SK-N-SH (cell line): ENCODE data around the gene CEP112. TPM values are rescaled to one million over a fixed set of nuclear protein-coding genes. Genes with fewer than 3 reads are reported as not detected.
"Not testable (repeated sequence)": the region's sequence is repeated elsewhere in the genome, so short reads cannot be mapped to it uniquely, and the experiment has no call there.

Experiments
- CTCF ChIA-PET: fragments of 300-600, 350-600 bp; formaldehyde crosslinking; extraction: SDS; loops from one replicate; lab custom pipeline; 2021; lab: Yijun Ruan, JAX
- POLR2A ChIA-PET: fragments of 350-600 bp; sonication (Branson Sonifier 250); formaldehyde crosslinking; extraction: SDS; loops from one replicate; lab custom pipeline; 2020; ENCODE audit warnings: antibody characterized with exemption, inconsistent platforms; lab: Yijun Ruan, JAX
- DNase-seq: peaks from one replicate; pipeline ENCODE4 v3.0.0; 2012
- H2AFZ ChIP-seq: fragments of 200-600 bp; sonication (generic); 2 replicates; pipeline ENCODE4 v1.8.1; 2016; ENCODE audit warnings: antibody characterized with exemption, mild to moderate bottlenecking, low read depth
- H3F3A ChIP-seq: fragments of 200-600 bp; sonication (generic); replicated peaks from 2 replicates; pipeline ENCODE3; 2016; ENCODE audit warnings: antibody characterized with exemption, mild to moderate bottlenecking; ENCODE audit not compliant: insufficient read depth
- H3K27ac ChIP-seq, 2 experiments: fragments of 200-500 bp in 1 of 2; fragments of 200-600 bp in 1 of 2; sonication (Bioruptor generic) in 1 of 2; sonication (generic), shearing (Covaris generic) in 1 of 2; 2 replicates each; pipeline versions ENCODE4 v1.5.1 to v1.6.1; 2014 to 2016; ENCODE audit warnings: low read depth in 2 of 2, inconsistent platforms in 1 of 2, low read length in 1 of 2, mild to moderate bottlenecking in 1 of 2, mixed read lengths in 1 of 2
- H3K27me3 ChIP-seq: fragments of 200-600 bp; sonication (generic), shearing (Covaris generic); 2 replicates; pipeline ENCODE4 v1.6.1; 2016; ENCODE audit warnings: mixed run types; ENCODE audit not compliant: insufficient read depth
- H3K36me3 ChIP-seq, 2 experiments: fragments of 200-500 bp in 1 of 2; fragments of 200-600 bp in 1 of 2; sonication (Bioruptor generic) in 1 of 2; sonication (generic) in 1 of 2; replicated peaks in 1 of 2; 2 replicates each; pipeline versions ENCODE3 to v1.5.1; 2014 to 2016; ENCODE audit warnings: low read length in 1 of 2, mild to moderate bottlenecking in 1 of 2; ENCODE audit not compliant: insufficient read depth in 2 of 2, control insufficient read depth in 1 of 2
- H3K4me1 ChIP-seq, 2 experiments: fragments of 200-500 bp in 1 of 2; fragments of 200-600 bp in 1 of 2; sonication (Bioruptor generic) in 1 of 2; sonication (generic), shearing (Covaris generic) in 1 of 2; 2 replicates each; pipeline versions ENCODE4 v1.5.1 to v1.6.1; 2014 to 2016; ENCODE audit warnings: low read depth in 1 of 2, low read length in 1 of 2, mixed run types in 1 of 2; ENCODE audit not compliant: insufficient read depth in 2 of 2, control insufficient read depth in 1 of 2
- H3K4me2 ChIP-seq: fragments of 200-600 bp; sonication (generic), shearing (Covaris generic); 2 replicates; pipeline ENCODE4 v1.6.1; 2017; ENCODE audit warnings: mixed run types
- H3K4me3 ChIP-seq, 2 experiments: fragments of 200-500 bp in 1 of 2; fragments of 200-600 bp in 1 of 2; sonication (Bioruptor generic) in 1 of 2; sonication (generic), shearing (Covaris generic) in 1 of 2; 2 replicates each; pipeline versions ENCODE4 v1.5.1 to v1.8.1; 2014 to 2016; ENCODE audit warnings: low read depth in 2 of 2, inconsistent platforms in 1 of 2, low read length in 1 of 2, mild to moderate bottlenecking in 1 of 2, mixed read lengths in 1 of 2, moderate library complexity in 1 of 2
- H3K79me2 ChIP-seq: fragments of 200-600 bp; sonication (generic); 2 replicates; pipeline ENCODE4 v1.8.1; 2017; ENCODE audit warnings: mild to moderate bottlenecking; ENCODE audit not compliant: insufficient read depth
- H3K9ac ChIP-seq: fragments of 200-600 bp; sonication (generic); 2 replicates; pipeline ENCODE4 v1.6.1; 2017; ENCODE audit warnings: mixed run types
- H3K9me2 ChIP-seq: fragments of 200-600 bp; sonication (generic); 2 replicates; pipeline ENCODE4 v1.6.1; 2017; ENCODE audit warnings: mixed run types
- H3K9me3 ChIP-seq: fragments of 200-600 bp; sonication (generic); 2 replicates; pipeline ENCODE4 v1.6.1; 2017; ENCODE audit warnings: mixed run types, mild to moderate bottlenecking, moderate library complexity
- H4K20me1 ChIP-seq: fragments of 200-600 bp; sonication (generic); 2 replicates; pipeline ENCODE4 v1.6.1; 2017; ENCODE audit warnings: mild to moderate bottlenecking, mixed run types; ENCODE audit not compliant: insufficient read depth
- CTCF ChIP-seq: fragments of 200-600 bp; sonication (generic); IDR thresholded peaks from 2 replicates; pipeline ENCODE4 v1.6.1; 2017; ENCODE audit warnings: antibody characterized with exemption, mild to moderate bottlenecking, moderate library complexity
- EP300 ChIP-seq, 2 experiments: IDR thresholded peaks; 2 replicates each; pipeline versions ENCODE4 v1.4.0 to v1.6.1; 2012; ENCODE audit warnings: borderline replicate concordance in 1 of 2, low read depth in 1 of 2, low read length in 1 of 2
- EZH2phosphoT487 ChIP-seq: fragments of 200-600 bp; sonication (generic); IDR thresholded peaks from 2 replicates; pipeline ENCODE4 v1.6.1; 2017; ENCODE audit warnings: low read depth, mixed run types, mild to moderate bottlenecking, antibody characterized with exemption, moderate library complexity, borderline replicate concordance
- FOSL2 ChIP-seq: IDR thresholded peaks from 2 replicates; pipeline ENCODE4 v1.4.0; 2012; ENCODE audit warnings: low read depth, mild to moderate bottlenecking, moderate library complexity, borderline replicate concordance
- FOXJ3 ChIP-seq: sonication (generic); formaldehyde crosslinking; IDR thresholded peaks from 2 replicates; pipeline ENCODE4 v1.5.1; 2020; ENCODE audit warnings: mild to moderate bottlenecking, missing genetic modification reagents
- FOXM1 ChIP-seq: IDR thresholded peaks from 2 replicates; pipeline ENCODE4 v1.4.0; 2012; ENCODE audit warnings: low read depth, mild to moderate bottlenecking
- IRF3 ChIP-seq: fragments of 150-350 bp; IDR thresholded peaks from 2 replicates; pipeline ENCODE4 v1.6.1; 2016; ENCODE audit warnings: mild to moderate bottlenecking, low read depth, low read length
- JUND ChIP-seq: IDR thresholded peaks from 2 replicates; pipeline ENCODE4 v1.4.0; 2012
- MAX ChIP-seq: IDR thresholded peaks from 2 replicates; pipeline ENCODE4 v1.4.0; 2012; ENCODE audit warnings: low read depth
- NFIC ChIP-seq: IDR thresholded peaks from 2 replicates; pipeline ENCODE4 v1.4.0; 2012; ENCODE audit warnings: borderline replicate concordance
- NRF1 ChIP-seq: IDR thresholded peaks from 2 replicates; pipeline ENCODE4 v1.6.1; 2012; ENCODE audit warnings: low read depth, mild to moderate bottlenecking, low read length
- PBX3 ChIP-seq: IDR thresholded peaks from 2 replicates; pipeline ENCODE4; 2012
- POLR2AphosphoS5 ChIP-seq: IDR thresholded peaks from 2 replicates; pipeline ENCODE4 v1.6.1; 2012; ENCODE audit warnings: low read depth, low read length
- RAD21 ChIP-seq: IDR thresholded peaks from 2 replicates; pipeline ENCODE4 v1.6.1; 2012; ENCODE audit warnings: mild to moderate bottlenecking, low read length
- RCOR1 ChIP-seq: fragments of 150-350 bp; IDR thresholded peaks from 2 replicates; pipeline ENCODE4 v1.6.1; 2017; ENCODE audit warnings: antibody characterized with exemption, low read length
- RFX5 ChIP-seq: IDR thresholded peaks from 2 replicates; pipeline ENCODE4 v1.6.1; 2012; ENCODE audit warnings: mild to moderate bottlenecking, improper control_type of control experiment, low read length
- RXRA ChIP-seq: IDR thresholded peaks from 2 replicates; pipeline ENCODE4 v1.4.0; 2012; ENCODE audit warnings: low read depth, mild to moderate bottlenecking, borderline replicate concordance
- SIN3A ChIP-seq: IDR thresholded peaks from 2 replicates; pipeline ENCODE4 v1.6.1; 2012; ENCODE audit warnings: low read depth, mild to moderate bottlenecking, low read length, moderate library complexity, borderline replicate concordance
- USF2 ChIP-seq: fragments of 150-350 bp; IDR thresholded peaks from 2 replicates; pipeline ENCODE4 v1.6.1; 2017; ENCODE audit warnings: antibody characterized with exemption, low read length, low read depth, borderline replicate concordance
- YY1 ChIP-seq: IDR thresholded peaks from 2 replicates; pipeline ENCODE4 v1.4.0; 2012; ENCODE audit warnings: low read depth, mild to moderate bottlenecking
- WGBS: methylation state at CpG from one replicate; pipeline ENCODE4 v1.1.6; 2017; ENCODE audit warnings: low lambda C conversion rate; 5-methylcytosine and 5-hydroxymethylcytosine counted together
- polyA plus RNA-seq, 3 experiments: library from polyadenylated mRNA; depleted of rRNA; stranded (reverse); fragments of >200 nt; gene quantifications; 2 replicates each; pipeline ENCODE4 v1.2.3, GENCODE V29; 2012

Gene CEP112
- polyA plus RNA-seq, 1 of the 3 experiments (the other 2 are of a cell fraction): 7.9 TPM

- TF ChIP-seq FOXM1 (no peak), SIN3A (no peak), POLR2AphosphoS5 (no peak), NRF1 (no peak), RAD21 (no peak)
These were observed 458.6 kb downstream of the CEP112 start (continued) for GRCh38 chr17:65733314-65733713.

GRCh38 chr17:65732667-65733066 is 459.3 kb downstream of the CEP112 start:
- H3K4me2 ChIP-seq, H3K9me3 ChIP-seq, H3K27me3 ChIP-seq, H2AFZ ChIP-seq, H3K36me3 ChIP-seq, H3K9me2 ChIP-seq, H3F3A ChIP-seq, H3K4me3 ChIP-seq, H4K20me1 ChIP-seq, H3K27ac ChIP-seq, POLR2A ChIA-PET, H3K4me1 ChIP-seq, H3K9ac ChIP-seq, H3K79me2 ChIP-seq, DNase-seq: not testable (repeated sequence)
- WGBS: 75% methylated on average over 2 of the region's 2 CpGs
- CTCF ChIA-PET: interaction anchor here (0.9 kb wide), 1 partner anchor 13 kb away, joined by 4 read pairs; no protein-coding TSS in a partner anchor

- WGBS: 74% methylated on average over 3 of the region's 3 CpGs
- Histone ChIP-seq H3K27me3 (no peaks in the 10 kb centered on the region), H3K9me3 (no peaks in the 10 kb centered on the region), H3K27ac (no peak overlapping the region), H4K20me1 (no peaks in the 10 kb centered on the region), H3K9me2 (no peaks in the 10 kb centered on the region), H3K79me2 (no peaks in the 10 kb centered on the region), H3K4me1 (no peaks in the 10 kb centered on the region; a peak in 1 of 4 replicates), H3K9ac (no peak overlapping the region), H3K36me3 (peaks cover 0 to 5% of the 10 kb centered on the region in 2 experiments), H3F3A (no peaks in the 10 kb centered on the region), H2AFZ (no peak overlapping the region), H3K4me3 (no peak overlapping the region), H3K4me2 (no peak overlapping the region)
- ChIA-PET POLR2A (no interaction called here), CTCF (interaction anchor here (0.6 to 2.5 kb wide), 4 partner anchors 12 to 1704 kb away, joined by 3 to 8 read pairs (median 3); no protein-coding TSS in a partner anchor)
- no peak for DNase-seq
- TF ChIP-seq FOSL2 (no peak), FOXJ3 (CRISPR knock-in tag) (no peak), PBX3 (no peak), FOXM1 (no peak), IRF3 (no peak), MAX (no peak), RXRA (no peak), USF2 (no peak), EP300 (IDR thresholded peaks at IDR 0.05; ENCODE audit: borderline replicate concordance in 1 of 2, low read depth in 1 of 2, low read length in 1 of 2) (no peak), NRF1 (no peak), CTCF (no peak), NFIC (no peak), EZH2phosphoT487 (no peak), RFX5 (no peak), JUND (no peak), YY1 (no peak), RCOR1 (no peak)
These were observed 461.2 kb downstream of the CEP112 start for GRCh38 chr17:65730711-65731169.
